Measurements from ENCODE around the gene OSBPL6.

DNA sequence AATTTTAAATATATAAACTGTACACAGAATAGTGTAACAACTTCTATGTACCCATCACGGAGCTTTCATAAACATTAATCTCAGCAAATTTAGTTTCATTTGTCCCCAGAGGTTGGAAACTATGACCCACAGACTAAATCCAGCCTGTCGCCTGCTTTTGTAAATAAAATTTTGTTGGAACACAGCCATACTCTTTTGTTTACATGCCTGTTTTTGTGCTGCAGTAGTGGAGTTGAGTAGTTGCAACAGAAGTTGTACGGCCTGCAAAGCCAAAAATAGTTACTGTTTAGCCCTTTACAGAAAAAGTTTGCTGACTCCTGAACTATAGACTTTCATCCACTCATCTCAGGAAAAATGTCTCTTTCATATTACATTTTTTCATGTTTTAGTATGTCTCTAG is 42.3 kb upstream of the OSBPL6 start:
- TF ChIP-seq, protein P1, sequence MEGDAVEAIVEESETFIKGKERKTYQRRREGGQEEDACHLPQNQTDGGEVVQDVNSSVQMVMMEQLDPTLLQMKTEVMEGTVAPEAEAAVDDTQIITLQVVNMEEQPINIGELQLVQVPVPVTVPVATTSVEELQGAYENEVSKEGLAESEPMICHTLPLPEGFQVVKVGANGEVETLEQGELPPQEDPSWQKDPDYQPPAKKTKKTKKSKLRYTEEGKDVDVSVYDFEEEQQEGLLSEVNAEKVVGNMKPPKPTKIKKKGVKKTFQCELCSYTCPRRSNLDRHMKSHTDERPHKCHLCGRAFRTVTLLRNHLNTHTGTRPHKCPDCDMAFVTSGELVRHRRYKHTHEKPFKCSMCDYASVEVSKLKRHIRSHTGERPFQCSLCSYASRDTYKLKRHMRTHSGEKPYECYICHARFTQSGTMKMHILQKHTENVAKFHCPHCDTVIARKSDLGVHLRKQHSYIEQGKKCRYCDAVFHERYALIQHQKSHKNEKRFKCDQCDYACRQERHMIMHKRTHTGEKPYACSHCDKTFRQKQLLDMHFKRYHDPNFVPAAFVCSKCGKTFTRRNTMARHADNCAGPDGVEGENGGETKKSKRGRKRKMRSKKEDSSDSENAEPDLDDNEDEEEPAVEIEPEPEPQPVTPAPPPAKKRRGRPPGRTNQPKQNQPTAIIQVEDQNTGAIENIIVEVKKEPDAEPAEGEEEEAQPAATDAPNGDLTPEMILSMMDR (IDR thresholded peaks at IDR 0.05), result no peak
- no peak for TF ChIP-seq POLR2A (IDR thresholded peaks at IDR 0.05)

Data from heart left ventricle (tissue), 13 donors.